OCI-LY1 (cell line): ENCODE data around the gene FEZ2.

Experiments used
- EZH2 ChIP-seq: fragments of 200-600 bp; sonication (generic), shearing (Covaris generic); IDR thresholded peaks from 2 replicates; pipeline ENCODE4 v1.8.0; 2017; ENCODE audit warnings: borderline replicate concordance, mixed run types, mild to moderate bottlenecking, antibody characterized with exemption, low read length, moderate library complexity, mixed read lengths
- TF ChIP-seq, protein P1 (sequence below): fragments of 200-600 bp; sonication (generic), shearing (Covaris generic); IDR thresholded peaks from 2 replicates; pipeline ENCODE4 v1.5.1; 2017; ENCODE audit warnings: mild to moderate bottlenecking, antibody characterized with exemption, low read length, moderate library complexity, mixed read lengths

GRCh38 chr2:36553683-36554082 lies 44.3 kb downstream of the FEZ2 start:
- TF ChIP-seq EZH2: no peak
- TF ChIP-seq, protein P1, sequence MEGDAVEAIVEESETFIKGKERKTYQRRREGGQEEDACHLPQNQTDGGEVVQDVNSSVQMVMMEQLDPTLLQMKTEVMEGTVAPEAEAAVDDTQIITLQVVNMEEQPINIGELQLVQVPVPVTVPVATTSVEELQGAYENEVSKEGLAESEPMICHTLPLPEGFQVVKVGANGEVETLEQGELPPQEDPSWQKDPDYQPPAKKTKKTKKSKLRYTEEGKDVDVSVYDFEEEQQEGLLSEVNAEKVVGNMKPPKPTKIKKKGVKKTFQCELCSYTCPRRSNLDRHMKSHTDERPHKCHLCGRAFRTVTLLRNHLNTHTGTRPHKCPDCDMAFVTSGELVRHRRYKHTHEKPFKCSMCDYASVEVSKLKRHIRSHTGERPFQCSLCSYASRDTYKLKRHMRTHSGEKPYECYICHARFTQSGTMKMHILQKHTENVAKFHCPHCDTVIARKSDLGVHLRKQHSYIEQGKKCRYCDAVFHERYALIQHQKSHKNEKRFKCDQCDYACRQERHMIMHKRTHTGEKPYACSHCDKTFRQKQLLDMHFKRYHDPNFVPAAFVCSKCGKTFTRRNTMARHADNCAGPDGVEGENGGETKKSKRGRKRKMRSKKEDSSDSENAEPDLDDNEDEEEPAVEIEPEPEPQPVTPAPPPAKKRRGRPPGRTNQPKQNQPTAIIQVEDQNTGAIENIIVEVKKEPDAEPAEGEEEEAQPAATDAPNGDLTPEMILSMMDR: no peak
